ENCODE results near the gene TTL. TPM values are rescaled to one million over a fixed set of nuclear protein-coding genes. Genes with fewer than 3 reads are reported as not detected.

The TTL gene
- total and polyA plus RNA-seq, 4 donors = 60.5 to 93.9 (median 82.6) TPM

DNA sequence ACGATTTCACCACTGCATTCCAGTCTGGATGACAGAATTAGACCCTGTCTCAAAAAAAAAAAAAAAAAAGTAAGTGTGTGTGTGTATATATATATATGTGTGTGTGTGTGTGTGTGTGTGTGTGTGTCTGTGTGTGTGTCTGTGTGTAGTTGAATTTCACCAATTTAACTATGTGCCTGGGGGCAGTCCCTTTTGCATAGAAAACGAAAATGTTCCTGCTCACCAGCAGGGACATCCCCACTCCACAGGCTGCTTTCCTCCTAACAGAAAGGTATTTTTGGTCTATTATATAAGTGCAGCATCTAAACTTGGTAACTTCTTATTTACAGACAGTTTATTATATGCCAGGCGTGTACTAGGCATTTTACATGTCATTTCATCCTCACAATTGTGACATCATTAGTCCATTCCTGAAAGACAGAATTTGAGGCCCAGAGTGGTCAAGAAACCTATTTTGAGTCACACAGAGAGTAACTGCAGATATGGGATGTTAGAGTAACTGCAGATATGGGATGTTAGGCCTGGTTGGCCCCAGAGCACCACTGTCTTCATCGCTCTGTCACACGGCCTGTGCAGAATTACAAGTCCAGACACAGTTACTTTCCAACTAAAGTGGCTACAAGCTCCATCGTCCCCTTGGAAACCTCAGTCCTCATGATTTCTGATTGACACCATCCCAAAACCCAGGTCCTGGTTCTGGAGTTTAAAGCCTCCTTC is 9.3 kb upstream of the TTL start:
- no peak for DNase-seq (ENCODE audit: low read depth in 4 of 6, low spot score in 6 of 6)
- no peak overlapping the region for H3K27ac ChIP-seq (ENCODE audit: low read depth, low read length)
- no peak overlapping the region for H3K4me3 ChIP-seq (ENCODE audit: low read depth, low read length)
- no peaks in the 10 kb centered on the region for H3K27me3 ChIP-seq (ENCODE audit: control insufficient read depth, insufficient read depth, low read length)
- no peaks in the 10 kb centered on the region for H3K9me3 ChIP-seq (ENCODE audit: control insufficient read depth, insufficient read depth, low read length)
- H3K4me1 ChIP-seq (ENCODE audit: control insufficient read depth, insufficient read depth, low read length) = no peaks in the 10 kb centered on the region
- no peaks in the 10 kb centered on the region for H3K36me3 ChIP-seq (ENCODE audit: control insufficient read depth, insufficient read depth, low read length)
- 93% methylated on average over 3 of the region's 6 CpGs for WGBS (ENCODE audit: insufficient coverage)

DNA sequence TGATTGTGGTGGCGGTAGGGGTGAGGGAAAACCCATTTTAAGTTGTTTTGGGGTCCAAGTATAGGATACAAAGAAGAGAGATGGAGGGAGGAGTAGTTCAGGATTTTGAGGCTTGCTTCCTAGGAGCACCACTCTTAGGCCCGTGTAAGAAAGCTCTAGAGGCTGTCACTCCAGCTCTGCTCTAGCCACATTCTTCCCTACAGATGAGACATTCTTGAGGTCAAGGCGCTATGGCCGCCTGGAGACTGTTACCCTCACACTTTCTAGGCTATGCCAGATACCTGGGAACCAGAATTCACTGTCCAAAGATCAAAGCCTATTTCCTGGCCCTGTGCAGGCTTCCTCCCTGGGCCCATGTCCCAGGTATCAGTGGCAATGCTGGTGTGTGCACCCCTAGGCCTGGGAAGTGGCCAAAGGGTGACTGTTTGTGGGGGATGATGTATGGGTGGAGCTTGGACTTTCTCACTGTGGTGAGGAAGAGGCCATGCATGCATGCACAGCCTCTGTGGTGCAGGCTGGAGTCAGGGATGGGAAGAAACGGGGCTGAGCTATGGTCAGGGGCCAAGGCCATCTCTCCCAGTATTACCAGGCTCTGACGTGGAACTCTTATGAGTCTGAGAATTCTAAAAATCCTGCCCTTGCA is 7.0 kb upstream of the TTL start:
- H3K4me3 ChIP-seq (ENCODE audit: low read depth, low read length) = no peak overlapping the region
- DNase-seq (ENCODE audit: low read depth in 4 of 6, low spot score in 6 of 6) = no peak
- 94% methylated on average over 4 of the region's 6 CpGs for WGBS (ENCODE audit: insufficient coverage)

DNA sequence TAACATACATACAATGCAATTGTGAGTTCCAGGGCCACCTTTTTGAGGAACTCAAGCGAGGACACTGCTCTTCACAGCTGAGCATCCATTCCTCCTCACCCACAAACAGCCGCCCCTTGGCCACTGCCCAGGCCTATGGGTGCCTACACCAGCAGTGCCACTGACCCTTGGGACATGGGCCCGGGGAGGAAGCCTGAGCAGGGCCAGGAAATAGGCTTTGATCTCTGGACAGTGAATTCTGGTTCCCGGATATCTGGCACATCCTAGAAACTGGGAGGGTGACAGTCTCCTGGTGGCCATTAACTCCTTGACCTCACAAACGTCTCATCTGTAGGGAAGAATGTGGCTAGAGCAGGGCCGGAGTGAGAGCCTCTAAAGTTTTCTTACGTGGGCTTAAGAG is 5.5 kb upstream of the TTL start:
- 78% methylated on average over 4 of the region's 7 CpGs for WGBS (ENCODE audit: insufficient coverage)

More for the DNA sequence above, 7.0 kb upstream of the TTL start:
- Histone ChIP-seq H3K27me3 (ENCODE audit: control insufficient read depth, insufficient read depth, low read length) (no peaks in the 10 kb centered on the region), H3K9me3 (ENCODE audit: control insufficient read depth, insufficient read depth, low read length) (no peaks in the 10 kb centered on the region), H3K4me1 (ENCODE audit: control insufficient read depth, insufficient read depth, low read length) (no peaks in the 10 kb centered on the region), H3K36me3 (ENCODE audit: control insufficient read depth, insufficient read depth, low read length) (no peaks in the 10 kb centered on the region), H3K27ac (ENCODE audit: low read depth, low read length) (no peak overlapping the region)

GRCh38 chr2:112480530-112481049 is 1.4 kb upstream of the TTL start:
- DNase-seq (ENCODE audit: low read depth in 4 of 6, low spot score in 6 of 6) = peak in 1 of 6 donors; percentile 16
- Histone ChIP-seq H3K9me3 (ENCODE audit: control insufficient read depth, insufficient read depth, low read length) (no peaks in the 10 kb centered on the region), H3K27me3 (ENCODE audit: control insufficient read depth, insufficient read depth, low read length) (no peaks in the 10 kb centered on the region), H3K27ac (ENCODE audit: low read depth, low read length) (peak overlapping the region; percentile 92), H3K36me3 (ENCODE audit: control insufficient read depth, insufficient read depth, low read length) (no peaks in the 10 kb centered on the region), H3K4me3 (ENCODE audit: low read depth, low read length) (peak overlapping the region; percentile 82), H3K4me1 (ENCODE audit: control insufficient read depth, insufficient read depth, low read length) (peaks cover 26% of the 10 kb centered on the region)
- 18% methylated on average over 20 of the region's 20 CpGs for WGBS (ENCODE audit: insufficient coverage)

More for the DNA sequence above, 5.5 kb upstream of the TTL start:
- Histone ChIP-seq H3K4me3 (ENCODE audit: low read depth, low read length) (no peak overlapping the region), H3K4me1 (ENCODE audit: control insufficient read depth, insufficient read depth, low read length) (peaks cover 10% of the 10 kb centered on the region), H3K27me3 (ENCODE audit: control insufficient read depth, insufficient read depth, low read length) (no peaks in the 10 kb centered on the region), H3K36me3 (ENCODE audit: control insufficient read depth, insufficient read depth, low read length) (no peaks in the 10 kb centered on the region), H3K9me3 (ENCODE audit: control insufficient read depth, insufficient read depth, low read length) (no peaks in the 10 kb centered on the region), H3K27ac (ENCODE audit: low read depth, low read length) (no peak overlapping the region)
- no peak for DNase-seq (ENCODE audit: low read depth in 4 of 6, low spot score in 6 of 6)

GRCh38 chr2:112481050-112481527 is 867 bp upstream of the TTL start:
- peak overlapping the region; percentile 92 for H3K27ac ChIP-seq (ENCODE audit: low read depth, low read length)
- 0% methylated on average over 19 of the region's 19 CpGs for WGBS (ENCODE audit: insufficient coverage)
- H3K27me3 ChIP-seq (ENCODE audit: control insufficient read depth, insufficient read depth, low read length) = no peaks in the 10 kb centered on the region
- no peaks in the 10 kb centered on the region for H3K9me3 ChIP-seq (ENCODE audit: control insufficient read depth, insufficient read depth, low read length)
- H3K4me3 ChIP-seq (ENCODE audit: low read depth, low read length) = peak overlapping the region; percentile 82
- H3K36me3 ChIP-seq (ENCODE audit: control insufficient read depth, insufficient read depth, low read length) = no peaks in the 10 kb centered on the region
- H3K4me1 ChIP-seq (ENCODE audit: control insufficient read depth, insufficient read depth, low read length) = peaks cover 26% of the 10 kb centered on the region
- DNase-seq (ENCODE audit: low read depth in 4 of 6, low spot score in 6 of 6) = peak in 5 of 6 donors; percentile 61 to 93 (median 76)

DNA sequence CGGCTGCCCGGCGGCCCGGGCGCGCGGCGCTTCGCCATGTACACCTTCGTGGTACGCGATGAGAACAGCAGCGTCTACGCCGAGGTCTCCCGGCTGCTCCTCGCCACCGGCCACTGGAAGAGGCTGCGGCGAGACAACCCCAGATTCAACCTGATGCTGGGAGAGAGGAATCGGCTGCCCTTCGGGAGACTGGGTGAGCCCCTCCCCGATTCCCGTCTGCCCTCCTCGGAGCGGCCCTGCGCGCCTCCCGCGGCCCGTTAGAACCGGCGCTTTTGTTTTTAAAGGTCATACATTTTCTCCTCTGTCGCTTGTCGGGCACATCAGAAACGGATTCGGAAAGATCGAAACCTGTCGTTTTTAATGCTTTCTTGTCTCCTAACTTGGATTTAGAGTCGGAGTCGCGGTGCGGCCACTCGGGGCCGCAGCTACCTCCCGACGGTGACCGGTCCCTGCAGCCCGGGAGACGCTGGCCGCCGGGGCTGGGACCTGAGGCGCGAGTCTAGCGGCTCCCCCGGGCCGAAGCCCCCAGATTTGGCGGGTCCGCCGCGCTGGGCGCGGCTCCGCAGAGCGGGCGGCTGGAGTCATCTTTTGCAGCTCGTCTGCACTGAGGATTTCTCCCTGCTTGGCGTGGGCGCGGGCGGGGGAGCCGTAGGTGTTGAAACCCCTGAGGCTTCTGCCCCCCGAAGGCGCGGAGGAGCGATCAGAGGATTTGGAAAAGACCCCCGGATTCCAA is 519 bp downstream of the TTL start:
- DNase-seq (ENCODE audit: low read depth in 4 of 6, low spot score in 6 of 6) = peak in 4 of 6 donors; percentile 28 to 68 (median 55)
- peaks cover 26% of the 10 kb centered on the region for H3K4me1 ChIP-seq (ENCODE audit: control insufficient read depth, insufficient read depth, low read length)
- no peaks in the 10 kb centered on the region for H3K36me3 ChIP-seq (ENCODE audit: control insufficient read depth, insufficient read depth, low read length)
- WGBS (ENCODE audit: insufficient coverage) = under 1% methylated on average over 76 of the region's 77 CpGs
- H3K27me3 ChIP-seq (ENCODE audit: control insufficient read depth, insufficient read depth, low read length) = no peaks in the 10 kb centered on the region
- peak overlapping the region; percentile 89 for H3K27ac ChIP-seq (ENCODE audit: low read depth, low read length)
- peak overlapping the region; percentile 85 for H3K4me3 ChIP-seq (ENCODE audit: low read depth, low read length)
- H3K9me3 ChIP-seq (ENCODE audit: control insufficient read depth, insufficient read depth, low read length) = no peaks in the 10 kb centered on the region

GRCh38 chr2:112483042-112483473 is 1.1 kb downstream of the TTL start:
- no peaks in the 10 kb centered on the region for H3K36me3 ChIP-seq (ENCODE audit: control insufficient read depth, insufficient read depth, low read length)
- 5% methylated on average over 3 of the region's 10 CpGs for WGBS (ENCODE audit: insufficient coverage)
- peak overlapping the region; percentile 85 for H3K4me3 ChIP-seq (ENCODE audit: low read depth, low read length)
- peak in 3 of 6 donors; percentile 1 to 74 (median 55) for DNase-seq (ENCODE audit: low read depth in 4 of 6, low spot score in 6 of 6)
- peak overlapping the region; percentile 89 for H3K27ac ChIP-seq (ENCODE audit: low read depth, low read length)
- no peaks in the 10 kb centered on the region for H3K27me3 ChIP-seq (ENCODE audit: control insufficient read depth, insufficient read depth, low read length)
- peaks cover 26% of the 10 kb centered on the region for H3K4me1 ChIP-seq (ENCODE audit: control insufficient read depth, insufficient read depth, low read length)
- H3K9me3 ChIP-seq (ENCODE audit: control insufficient read depth, insufficient read depth, low read length) = no peaks in the 10 kb centered on the region

DNA sequence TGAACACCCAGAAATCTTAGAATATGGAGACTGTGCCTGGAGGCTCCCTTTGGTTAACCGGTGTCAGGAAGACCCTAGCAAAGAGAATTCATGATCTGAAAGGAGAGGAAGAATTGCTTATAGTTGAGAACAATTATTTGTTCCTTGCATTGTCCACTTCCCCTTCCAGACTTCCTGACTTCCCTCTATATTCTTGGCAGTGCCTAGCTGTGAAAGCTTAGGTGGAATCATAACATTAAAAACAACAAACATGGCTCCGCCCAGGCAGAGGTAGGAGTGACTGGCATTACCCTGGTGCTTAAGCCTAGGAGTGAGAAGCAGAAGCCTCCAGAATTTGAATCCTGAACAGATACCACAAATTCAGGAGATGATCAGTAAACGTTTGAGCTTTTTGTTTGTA is 1.9 kb downstream of the TTL start:
- peaks cover 3% of the 10 kb centered on the region for H3K36me3 ChIP-seq (ENCODE audit: control insufficient read depth, insufficient read depth, low read length)
- H3K4me3 ChIP-seq (ENCODE audit: low read depth, low read length) = no peak overlapping the region
- no peak overlapping the region for H3K27ac ChIP-seq (ENCODE audit: low read depth, low read length)
- no peak for DNase-seq (ENCODE audit: low read depth in 4 of 6, low spot score in 6 of 6)
- H3K4me1 ChIP-seq (ENCODE audit: control insufficient read depth, insufficient read depth, low read length) = peaks cover 26% of the 10 kb centered on the region
- no peaks in the 10 kb centered on the region for H3K9me3 ChIP-seq (ENCODE audit: control insufficient read depth, insufficient read depth, low read length)
- no peaks in the 10 kb centered on the region for H3K27me3 ChIP-seq (ENCODE audit: control insufficient read depth, insufficient read depth, low read length)
- WGBS (ENCODE audit: insufficient coverage) = 100% methylated on average over 1 of the region's 3 CpGs

DNA sequence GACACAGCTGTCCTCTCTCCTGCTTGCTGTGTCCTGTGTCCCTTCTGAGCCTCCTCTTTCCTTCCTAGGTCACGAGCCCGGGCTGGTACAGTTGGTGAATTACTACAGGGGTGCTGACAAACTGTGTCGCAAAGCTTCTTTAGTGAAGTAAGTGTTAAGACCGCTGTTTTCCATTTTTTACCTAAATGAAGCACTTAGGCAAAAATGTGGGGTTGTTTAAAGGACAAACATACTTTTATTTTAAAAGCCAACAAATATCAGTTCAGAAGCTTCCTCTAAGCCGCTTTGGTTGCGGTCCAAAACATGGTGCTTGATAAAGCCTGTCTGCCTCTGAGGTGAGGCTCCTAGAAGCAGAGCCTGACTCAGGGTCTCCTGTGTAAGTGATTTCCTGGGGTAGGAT is 3.9 kb downstream of the TTL start:
- Histone ChIP-seq H3K36me3 (ENCODE audit: control insufficient read depth, insufficient read depth, low read length) (peaks cover 6% of the 10 kb centered on the region), H3K27me3 (ENCODE audit: control insufficient read depth, insufficient read depth, low read length) (no peaks in the 10 kb centered on the region), H3K27ac (ENCODE audit: low read depth, low read length) (no peak overlapping the region), H3K9me3 (ENCODE audit: control insufficient read depth, insufficient read depth, low read length) (no peaks in the 10 kb centered on the region), H3K4me1 (ENCODE audit: control insufficient read depth, insufficient read depth, low read length) (peaks cover 22% of the 10 kb centered on the region), H3K4me3 (ENCODE audit: low read depth, low read length) (no peak overlapping the region)
- DNase-seq (ENCODE audit: low read depth in 4 of 6, low spot score in 6 of 6) = no peak
- 93% methylated on average over 2 of the region's 6 CpGs for WGBS (ENCODE audit: insufficient coverage)
